ENCODE data around the gene APEX1.
"Not testable (repeated sequence)": the region's sequence is repeated elsewhere in the genome, so short reads cannot be mapped to it uniquely, and the experiment has no call there.

The APEX1 gene

DNA sequence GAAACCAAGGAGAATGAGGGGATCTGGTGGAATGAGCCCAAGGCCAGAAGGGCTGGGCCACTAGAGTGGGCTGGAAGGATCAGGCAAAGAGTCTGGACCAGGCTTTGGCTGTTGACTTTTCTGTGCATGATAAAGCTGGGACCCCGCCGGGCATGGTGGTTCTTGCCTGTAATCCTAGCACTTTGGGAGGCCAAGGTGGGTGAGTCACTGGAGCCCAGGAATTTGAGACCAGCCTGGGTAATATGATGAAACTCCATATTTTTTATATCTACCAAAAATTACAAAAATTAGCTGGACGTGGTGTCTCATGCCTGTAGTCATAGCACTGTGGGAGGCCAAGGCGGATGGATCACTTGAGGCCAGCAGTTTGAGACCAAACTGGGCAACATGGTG, 18.7 kb upstream of the APEX1 start:
- no peak for DNase-seq

DNA sequence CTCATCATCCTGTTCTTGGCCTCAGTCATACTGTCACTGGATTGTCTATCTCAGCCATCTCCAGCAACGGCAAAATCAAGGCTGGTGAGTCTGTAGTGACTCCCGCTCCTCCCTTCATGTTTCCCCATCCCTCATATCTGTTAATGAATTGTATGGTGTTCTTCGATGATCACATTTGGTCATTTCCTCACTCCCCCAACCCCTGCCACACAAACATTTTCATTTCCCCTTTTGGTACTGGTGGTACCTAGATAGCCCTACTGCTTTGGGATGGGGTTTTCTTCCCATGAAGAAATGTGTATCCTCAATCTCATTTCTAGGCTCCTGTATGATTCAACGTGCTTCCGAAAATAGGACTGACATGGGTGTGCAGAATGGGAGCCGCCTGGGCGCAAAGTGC, 16.4 kb upstream of the APEX1 start:
- DNase-seq, result no peak

DNA sequence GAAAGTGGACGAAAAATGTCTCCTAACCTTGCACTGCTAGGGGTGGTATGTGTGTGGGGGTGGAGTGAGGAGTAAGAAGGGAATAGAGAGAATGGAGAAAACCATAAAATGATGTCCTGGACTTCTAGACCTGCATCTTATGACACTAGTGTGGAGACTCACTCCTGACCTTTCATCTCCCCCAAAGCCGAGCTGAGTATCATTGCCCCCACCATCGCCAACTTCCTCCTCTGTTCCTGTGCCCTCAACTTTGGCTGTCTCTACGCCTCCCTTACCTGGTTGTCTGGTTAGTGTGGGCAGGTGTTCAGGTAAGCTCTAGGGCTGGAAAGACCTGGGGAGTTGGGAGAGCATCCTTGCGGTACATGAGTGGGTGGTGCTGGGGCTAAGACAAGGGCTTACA, 14.6 kb upstream of the APEX1 start:
- DNase-seq, result no peak

DNA sequence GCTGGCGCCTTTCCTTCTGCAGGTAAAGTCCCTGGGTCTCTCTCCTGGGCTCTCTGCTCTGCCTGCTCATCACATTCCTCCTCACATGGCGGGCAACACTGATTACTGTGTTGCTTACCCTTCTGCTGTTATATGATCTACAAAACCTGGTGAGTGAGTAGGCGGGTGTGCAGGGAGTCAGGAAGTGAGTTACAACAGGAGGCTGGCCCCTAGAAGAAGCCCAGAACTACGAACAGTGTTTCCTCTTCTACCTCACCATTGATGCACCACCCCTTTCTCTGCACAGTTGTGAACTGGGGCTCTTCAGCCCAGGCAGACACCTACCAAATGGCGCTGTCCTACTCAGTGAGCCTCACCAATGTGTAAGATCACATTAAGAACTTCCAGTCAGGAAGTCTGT, 14.1 kb upstream of the APEX1 start:
- peak in 1 of 2 experiments; percentile 19 for DNase-seq

DNA sequence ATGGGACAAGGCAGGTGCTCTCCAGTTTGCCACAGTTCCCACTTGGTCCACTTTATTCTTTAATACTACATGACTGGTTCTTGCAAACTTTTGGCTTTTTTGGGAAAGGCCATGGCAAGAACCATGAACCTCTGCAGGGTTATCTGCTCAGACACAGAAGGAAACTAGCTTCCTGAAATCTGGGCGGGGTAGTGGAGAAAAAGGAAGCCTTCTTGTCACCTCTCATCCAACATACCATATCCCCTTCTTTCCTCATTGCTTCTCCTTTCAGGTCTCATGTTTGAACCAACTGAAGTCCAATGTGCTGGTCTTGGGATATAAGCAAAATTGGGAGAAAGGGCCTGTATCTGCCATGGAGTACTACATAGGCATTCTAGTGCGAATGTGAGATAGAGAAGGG, 13.6 kb upstream of the APEX1 start:
- DNase-seq, result no peak

DNA sequence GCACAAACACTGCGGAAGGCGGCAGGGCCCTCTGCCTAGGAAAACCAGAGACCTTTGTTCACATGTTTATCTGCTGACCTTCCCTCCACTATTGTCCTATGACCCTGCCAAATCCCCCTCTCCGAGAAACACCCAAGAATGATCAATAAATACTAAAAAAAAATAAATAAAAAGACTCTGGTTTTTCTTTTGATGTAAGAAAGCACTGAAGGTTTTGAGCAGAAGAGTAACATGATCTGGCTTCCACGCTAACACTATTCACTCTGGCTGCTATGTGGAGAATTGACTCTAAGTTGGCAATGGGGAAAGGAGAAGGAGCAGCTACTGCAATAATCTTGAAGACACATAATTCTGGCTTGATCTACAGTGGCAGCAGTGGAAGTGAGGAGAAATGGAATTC, 11.4 kb upstream of the APEX1 start:
- not testable (repeated sequence) for DNase-seq

DNA sequence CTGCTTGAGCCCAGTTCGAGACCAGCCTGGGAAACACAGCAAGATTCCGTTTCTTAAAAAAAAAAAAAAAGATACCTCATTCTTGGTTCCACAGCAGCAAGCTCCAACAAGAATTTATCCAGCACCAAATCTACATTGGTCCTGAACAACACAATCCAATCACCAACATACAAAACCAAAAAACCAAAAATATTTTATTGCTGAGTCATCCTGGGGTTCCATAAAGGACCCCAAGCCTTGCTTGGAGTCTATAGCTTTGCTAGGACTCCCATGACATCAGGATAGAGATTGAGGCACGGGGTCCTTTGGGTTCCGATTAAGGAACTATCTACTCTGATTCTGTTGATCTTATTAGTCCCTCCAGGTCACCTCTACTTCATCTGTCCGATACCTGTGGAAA, 8.1 kb upstream of the APEX1 start:
- no peak for DNase-seq

DNA sequence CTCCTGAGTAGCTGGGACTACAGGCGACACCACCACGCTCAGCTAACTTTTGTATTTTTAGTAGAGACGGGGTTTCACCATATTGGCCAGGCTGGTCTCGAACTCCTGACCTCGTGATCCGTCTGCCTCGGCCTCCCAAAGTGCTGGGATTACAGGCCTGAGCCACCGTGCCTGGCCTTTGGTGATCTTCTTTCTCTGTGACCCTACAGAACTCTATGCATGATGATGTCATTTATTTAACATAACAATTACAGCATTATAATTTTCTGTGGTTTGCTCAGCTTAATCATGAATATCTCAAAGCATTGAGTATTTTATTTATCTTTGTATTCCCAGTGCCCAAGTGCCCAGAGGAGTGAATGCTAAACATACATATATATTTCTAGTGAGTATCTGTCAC, 2.2 kb upstream of the APEX1 start:
- not testable (repeated sequence) for DNase-seq

DNA sequence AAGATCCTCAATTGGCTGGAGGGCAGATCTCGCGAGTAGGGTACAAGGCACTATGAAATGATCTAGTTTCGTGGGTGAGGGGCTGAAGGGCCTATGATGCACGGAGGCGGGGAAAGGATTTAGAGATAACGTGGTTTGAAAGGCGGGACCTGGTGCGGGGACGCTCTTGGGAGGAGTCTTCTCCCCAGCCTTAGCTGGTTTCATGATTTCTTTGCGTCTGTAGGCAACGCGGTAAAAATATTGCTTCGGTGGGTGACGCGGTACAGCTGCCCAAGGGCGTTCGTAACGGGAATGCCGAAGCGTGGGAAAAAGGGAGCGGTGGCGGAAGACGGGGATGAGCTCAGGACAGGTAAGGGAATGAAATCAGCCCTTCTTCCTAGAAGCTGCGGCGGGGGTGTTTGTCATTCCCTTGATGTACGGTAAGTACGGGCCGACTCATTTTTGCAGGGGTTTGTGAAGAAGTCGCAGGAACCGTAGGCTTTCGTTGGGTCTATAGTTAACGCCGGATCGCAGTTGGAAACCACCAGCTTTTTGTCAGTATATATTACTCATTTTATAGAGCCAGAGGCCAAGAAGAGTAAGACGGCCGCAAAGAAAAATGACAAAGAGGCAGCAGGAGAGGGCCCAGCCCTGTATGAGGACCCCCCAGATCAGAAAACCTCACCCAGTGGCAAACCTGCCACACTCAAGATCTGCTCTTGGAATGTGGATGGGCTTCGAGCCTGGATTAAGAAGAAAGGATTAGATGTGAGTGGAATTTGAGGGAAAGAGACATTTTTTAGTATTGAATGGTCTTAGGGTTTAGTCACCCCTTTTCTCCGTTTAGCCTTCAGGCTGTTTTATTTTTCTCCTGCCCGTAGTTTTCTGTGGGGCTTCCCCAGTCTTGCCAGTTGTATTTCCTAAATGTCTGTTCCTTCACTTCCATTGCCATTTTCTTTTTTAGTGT, 602 bp downstream of the APEX1 start:
- DNase-seq, result no peak

DNA sequence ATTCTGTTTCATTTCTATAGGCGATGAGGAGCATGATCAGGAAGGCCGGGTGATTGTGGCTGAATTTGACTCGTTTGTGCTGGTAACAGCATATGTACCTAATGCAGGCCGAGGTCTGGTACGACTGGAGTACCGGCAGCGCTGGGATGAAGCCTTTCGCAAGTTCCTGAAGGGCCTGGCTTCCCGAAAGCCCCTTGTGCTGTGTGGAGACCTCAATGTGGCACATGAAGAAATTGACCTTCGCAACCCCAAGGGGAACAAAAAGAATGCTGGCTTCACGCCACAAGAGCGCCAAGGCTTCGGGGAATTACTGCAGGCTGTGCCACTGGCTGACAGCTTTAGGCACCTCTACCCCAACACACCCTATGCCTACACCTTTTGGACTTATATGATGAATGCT, 1.9 kb downstream of the APEX1 start:
- DNase-seq, result no peak

DNA sequence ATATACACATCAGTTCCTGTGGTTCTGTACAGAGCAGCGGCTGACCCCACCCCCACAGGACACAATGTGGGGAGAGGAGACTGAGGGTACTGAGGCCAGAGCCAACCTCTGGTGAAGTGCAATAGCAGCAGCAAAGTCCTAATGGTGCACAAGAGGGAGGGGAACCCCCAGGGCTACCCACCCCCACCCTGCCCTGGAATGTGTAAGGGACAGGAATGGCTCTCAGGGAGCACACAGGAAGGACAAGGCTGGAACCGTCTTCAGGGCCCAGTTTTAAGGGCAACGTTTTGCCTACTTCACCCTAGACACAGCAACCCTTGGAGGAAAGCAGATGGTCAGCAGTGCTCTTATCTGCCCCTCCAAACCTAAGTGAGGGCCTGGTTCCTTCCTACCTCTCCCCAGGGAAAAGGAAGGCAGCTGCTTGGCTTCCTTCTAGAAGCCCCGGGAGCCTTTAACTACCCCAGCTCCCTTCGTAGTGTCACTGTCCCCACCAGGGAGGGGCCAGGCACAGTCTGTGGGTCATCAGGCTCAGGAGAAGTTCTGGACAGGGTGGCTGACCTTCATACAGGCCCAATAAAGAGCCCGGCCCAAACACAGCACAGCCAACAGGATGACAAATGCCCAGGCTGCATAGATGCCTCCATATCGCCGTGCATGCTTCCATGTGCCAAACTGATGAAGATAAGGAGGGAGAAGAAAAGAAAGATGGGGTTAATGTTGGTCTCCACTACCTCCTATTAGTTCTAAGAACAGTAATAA, 3.2 kb downstream of the APEX1 start:
- no peak for DNase-seq

DNA sequence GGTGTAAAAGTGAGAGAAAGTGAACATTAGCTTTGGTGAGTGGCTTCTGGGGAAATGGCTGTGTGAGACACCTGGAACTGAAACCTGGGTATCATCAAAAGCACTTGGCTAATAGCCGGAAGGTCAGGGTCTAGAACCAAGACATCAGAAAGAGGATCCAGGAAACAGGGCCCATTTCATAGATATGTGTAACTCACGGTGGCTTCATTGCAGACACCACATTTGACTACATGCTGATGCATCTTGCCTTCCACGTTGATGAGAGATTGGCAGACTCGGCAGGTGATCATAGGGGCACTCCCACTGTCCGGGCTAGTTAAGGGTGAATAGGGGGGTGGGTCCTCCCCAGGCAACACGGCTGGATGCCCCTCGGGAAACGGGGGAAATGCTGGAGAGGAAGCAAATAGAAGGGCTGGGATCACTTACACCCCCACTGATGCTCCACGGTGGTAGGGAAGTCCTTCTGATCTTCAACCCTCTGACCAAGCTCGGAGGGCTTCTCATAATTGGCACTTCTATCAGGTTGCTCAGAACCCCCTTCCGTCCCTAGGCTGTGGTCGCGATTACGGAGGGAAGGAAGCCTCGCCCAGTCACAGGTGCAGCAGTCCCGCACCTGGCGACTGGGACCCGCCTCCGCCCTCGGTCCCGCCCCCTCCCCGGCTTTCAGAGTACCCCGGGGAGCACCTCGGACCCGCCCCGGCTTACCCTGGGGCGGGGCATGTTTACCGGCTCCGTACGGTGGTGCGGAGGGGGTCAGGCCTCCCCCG, 5.6 kb downstream of the APEX1 start:
- DNase-seq, result peak; percentile 48 to 53

DNA sequence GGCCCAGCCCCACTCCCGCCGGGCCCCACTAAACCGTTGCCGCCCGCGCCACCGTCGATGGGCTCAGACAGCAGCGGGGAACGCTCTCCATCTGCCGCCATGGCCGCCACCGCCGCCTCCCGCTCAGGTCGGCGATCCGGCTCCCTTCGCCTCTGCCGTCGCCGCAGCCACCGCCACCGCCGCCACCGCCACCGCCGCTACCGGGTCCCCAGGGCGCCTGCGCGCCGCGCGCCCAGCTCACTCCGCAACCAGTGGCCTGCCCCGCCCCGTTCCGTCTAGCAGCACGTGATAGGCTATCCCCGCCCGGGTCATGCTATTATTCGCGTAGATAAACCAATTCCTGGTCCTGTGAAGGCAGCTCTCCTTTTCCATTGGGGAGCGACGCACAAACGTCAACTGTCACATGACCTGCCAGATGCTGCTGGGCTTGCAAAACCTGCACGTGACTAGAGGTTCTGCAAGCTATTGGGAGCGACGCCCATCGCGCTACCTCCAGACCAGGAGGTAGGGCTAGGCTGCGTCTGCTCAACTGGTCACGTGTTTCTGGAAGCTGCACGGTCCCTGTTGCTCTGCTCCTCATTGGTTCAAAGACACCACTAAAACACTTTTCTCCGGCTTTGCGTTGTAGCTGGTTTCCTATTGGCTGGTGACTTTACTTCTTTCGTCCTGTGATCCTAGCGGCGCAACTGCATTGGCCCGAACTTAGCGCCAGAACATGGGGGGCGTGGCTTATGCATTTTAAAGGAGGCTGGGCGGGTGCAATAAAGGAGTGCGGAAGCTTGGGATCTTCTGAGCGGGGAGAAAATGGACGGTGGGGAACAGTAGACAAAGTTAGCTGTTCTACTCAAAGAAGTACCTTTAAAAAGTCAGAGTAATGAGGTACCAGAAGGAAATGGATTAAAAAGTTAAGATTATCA, 6.5 kb downstream of the APEX1 start, which contains the start of gene PIP4P1:
Gene PIP4P1 (minus strand): TSS at position 210 of the 917 bp plus-strand sequence. CDS start 109 bp downstream, at position 101.
- DNase-seq, result peak; percentile 96 to 98

DNA sequence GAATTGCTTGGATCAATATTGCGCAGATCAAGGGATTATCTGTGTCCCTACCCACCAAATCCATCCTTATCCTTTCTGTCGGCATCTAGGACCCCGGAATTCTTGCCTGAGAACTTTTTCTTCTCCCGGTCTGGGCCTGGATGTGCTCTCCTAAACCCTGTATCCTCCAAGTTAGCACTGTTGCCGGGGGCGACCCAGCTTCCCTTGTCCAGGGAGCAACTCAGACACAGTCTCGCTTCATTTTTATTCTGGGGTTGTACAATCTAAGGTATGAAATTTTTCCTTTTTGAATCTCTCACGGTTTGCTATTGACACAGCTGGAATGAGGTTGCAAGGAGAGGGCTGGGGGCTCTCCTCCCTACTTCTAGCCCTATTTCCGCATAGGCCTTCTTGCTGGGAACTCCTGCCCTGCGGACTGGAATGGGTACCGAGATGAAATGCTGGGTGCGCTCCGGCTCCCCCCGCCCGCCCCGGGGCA, 13.8 kb downstream of the APEX1 start:
- no peak for DNase-seq

DNA sequence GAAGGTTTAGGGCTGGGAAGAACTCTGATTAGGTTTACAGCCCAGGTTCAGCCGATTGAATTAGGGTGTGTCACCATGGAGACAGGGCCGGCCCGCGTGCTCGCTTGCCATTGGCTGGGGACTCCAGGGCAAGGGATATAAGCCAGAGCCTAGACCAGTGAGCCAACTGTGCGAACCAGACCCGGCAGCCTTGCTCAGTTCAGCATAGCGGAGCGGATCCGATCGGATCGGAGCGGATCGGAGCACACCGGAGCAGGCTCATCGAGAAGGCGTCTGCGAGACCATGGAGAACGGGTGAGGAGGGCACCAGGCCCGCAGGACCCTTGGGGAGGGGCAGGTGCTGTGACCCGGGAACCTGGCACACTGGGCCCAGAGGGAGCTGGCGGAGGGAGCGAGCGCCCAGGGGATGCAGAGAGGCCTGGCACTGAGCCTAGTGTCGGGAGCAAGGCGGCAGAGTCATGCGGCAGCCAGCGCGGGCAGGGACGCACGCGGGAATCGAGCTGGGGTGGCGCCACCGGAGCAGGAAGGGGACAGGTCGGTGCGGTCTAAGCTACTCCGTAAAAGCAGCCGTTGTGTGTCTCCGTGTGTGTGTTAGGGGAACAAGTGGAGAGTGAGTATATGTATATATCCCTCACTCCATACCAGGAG, 14.3 kb downstream of the APEX1 start, which contains the start of gene PNP:
Gene PNP (plus strand): TSS at position 165 of the 648 bp plus-strand sequence. CDS start 119 bp downstream, at position 284.
- peak; percentile 80 to 87 for DNase-seq

DNA sequence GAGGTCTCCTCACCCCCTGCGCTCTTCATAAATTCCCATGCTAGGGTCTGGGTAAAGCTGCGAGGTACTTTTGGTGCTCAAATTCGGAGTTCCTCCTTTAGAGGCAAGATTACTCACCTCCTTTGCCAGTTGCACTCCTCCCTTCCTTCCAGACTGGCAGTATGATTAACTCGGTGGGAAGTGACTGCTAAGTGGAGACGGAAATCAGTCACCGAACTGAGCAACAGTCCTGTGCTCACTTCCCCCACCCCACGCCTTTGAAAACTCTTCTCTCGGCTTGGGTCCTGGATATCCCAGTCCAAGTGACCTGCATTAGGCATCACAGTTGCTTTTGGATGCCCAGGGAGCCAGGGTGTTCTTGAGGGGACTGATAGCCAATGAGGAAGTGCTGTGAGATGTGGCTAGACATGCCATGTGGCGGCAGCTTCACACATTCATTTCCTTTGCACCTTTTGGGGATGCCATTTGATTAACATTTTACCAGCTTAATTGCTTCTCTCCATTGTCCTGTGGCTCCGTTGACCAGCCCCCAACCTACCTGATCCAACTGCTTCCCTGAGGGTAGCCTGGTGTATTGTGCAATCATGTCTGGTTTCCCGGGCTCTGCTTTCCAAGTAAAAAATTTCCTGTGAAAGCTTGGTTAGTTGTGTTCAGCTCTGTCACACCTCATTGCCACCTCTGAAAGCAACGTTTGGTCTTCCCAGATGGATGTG, 15.0 kb downstream of the APEX1 start:
- DNase-seq, result peak; percentile 46 to 71

DNA sequence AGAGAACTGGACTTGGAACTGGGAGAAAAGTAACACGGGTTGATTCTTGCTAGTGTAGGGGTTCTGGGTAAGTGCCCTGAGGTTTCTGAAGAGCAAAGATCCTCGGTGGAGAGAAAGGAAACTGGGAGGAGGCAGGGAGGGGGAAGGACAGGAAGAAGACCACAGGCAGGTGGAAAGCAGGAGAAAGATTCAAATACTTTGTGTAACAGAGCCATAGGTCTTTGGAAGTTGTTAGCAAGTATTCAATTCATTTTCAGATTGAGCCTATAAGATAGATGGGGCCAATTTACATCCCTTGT, 15.5 kb downstream of the APEX1 start:
- DNase-seq, result no peak

DNA sequence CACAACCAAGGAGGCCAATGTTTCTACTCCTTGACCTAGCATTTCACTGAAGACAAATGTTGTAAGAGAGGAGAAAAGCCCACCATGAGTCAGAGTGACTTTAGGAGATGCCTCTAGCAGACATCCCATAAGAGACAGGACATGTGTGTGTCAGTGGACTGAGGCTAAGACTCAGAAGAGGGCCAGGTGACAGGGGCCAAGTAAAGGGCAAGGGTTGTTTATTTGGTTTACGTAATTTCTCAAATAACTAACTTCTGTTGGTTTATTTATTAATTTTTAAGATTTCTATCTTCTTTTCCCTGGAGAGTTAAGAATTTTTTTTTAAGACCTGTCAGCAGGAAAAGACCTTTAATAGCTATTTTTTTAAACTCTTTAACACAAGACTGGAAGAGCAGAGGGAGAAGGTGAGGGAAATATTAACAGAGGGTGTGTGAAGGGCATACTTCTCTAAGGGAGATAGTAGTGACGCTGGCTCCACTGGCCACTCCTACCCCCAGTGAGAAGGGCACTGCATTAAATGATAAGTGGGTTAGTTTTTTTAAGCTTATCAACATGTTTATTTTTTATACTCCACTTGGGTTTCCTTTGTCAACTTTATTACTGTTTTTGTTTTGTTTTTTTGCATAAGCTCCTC, 17.6 kb downstream of the APEX1 start:
- no peak for DNase-seq

DNA sequence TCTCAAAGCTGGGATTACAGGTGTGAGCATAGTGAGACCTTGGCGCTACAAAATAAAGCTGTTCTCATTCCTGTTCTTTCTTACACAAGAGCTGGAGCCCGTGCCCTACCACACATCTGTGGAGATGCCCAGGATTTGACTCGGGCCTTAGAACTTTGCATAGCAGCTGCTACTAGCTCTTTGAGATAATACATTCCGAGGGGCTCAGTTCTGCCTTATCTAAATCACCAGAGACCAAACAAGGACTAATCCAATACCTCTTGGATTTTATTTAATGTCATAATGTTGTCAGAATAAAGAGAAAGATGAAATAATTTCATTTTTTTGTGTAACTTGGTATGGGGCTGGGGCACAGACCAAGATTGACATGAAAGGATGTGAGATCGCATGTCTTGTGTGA, 21.8 kb downstream of the APEX1 start:
- no peak for DNase-seq

DNA sequence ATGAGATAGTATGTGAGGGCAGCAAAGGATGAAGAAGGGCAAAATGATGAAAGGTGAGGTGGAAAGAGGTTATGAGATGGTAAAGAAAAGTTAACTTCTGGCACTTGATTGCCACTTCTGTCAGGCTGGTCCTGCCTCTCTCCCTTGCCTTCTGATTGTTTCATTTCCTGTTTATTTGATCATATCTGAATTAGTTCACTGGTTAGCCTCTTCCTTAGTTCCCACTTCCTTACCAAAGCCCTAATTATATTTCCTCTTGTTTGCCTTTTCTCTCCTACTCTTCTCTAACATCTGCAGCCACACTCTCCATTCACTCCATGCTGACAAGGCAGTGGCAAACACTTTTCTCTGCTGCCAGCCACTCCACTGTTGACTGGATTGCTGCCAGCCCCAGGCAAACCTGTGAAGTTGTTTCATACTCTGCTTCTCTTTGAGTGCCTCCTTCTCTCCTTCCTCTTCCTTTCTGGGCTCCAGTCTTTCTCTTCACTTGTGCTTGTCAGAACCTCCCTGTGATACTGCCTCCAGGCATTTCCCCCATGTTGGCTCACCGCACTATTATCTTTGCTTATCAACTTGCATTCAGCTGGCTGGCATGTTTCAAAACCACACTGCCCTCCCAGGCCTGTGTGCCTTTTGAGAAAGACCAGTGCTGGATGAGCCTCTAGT, 22.3 kb downstream of the APEX1 start:
- DNase-seq, result no peak
